OCI-LY7 (cell line): ENCODE results near the gene ALKBH2.

Source experiments
- EZH2phosphoT487 ChIP-seq: fragments of 200-600 bp; sonication (generic); IDR thresholded peaks from 2 replicates; pipeline ENCODE4 v1.6.1; 2018; ENCODE audit warnings: low read depth, borderline replicate concordance, mild to moderate bottlenecking, mixed run types, antibody characterized with exemption, low read length, moderate library complexity, mixed read lengths
- TF ChIP-seq, protein P1 (sequence below): fragments of 200-600 bp; sonication (generic); conservative IDR thresholded peaks from 2 replicates; pipeline ENCODE4 v1.5.1; 2014; ENCODE audit warnings: mild to moderate bottlenecking, antibody characterized with exemption, low read length, moderate library complexity, mixed read lengths

DNA sequence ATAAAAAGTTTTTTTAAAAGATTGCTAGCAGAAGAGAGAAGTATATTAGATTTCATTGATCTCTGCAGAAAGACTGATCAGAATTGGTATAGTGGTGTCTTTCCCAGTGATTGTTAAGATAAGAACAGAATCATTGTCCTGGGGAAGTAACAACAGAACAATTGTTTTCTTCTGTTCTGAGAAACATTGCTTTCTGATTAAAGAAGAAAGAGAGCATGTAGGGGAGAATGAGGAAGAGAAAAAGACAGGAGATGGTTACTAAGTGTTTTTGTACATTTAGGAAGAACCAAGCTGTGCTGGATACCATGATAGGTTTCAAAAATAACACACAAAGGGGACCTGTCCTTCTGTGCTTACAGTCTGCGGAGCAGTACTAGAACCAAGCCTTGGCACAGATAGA lies 35.9 kb downstream of the ALKBH2 start:
- TF ChIP-seq, protein P1, sequence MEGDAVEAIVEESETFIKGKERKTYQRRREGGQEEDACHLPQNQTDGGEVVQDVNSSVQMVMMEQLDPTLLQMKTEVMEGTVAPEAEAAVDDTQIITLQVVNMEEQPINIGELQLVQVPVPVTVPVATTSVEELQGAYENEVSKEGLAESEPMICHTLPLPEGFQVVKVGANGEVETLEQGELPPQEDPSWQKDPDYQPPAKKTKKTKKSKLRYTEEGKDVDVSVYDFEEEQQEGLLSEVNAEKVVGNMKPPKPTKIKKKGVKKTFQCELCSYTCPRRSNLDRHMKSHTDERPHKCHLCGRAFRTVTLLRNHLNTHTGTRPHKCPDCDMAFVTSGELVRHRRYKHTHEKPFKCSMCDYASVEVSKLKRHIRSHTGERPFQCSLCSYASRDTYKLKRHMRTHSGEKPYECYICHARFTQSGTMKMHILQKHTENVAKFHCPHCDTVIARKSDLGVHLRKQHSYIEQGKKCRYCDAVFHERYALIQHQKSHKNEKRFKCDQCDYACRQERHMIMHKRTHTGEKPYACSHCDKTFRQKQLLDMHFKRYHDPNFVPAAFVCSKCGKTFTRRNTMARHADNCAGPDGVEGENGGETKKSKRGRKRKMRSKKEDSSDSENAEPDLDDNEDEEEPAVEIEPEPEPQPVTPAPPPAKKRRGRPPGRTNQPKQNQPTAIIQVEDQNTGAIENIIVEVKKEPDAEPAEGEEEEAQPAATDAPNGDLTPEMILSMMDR = no peak
- no peak for TF ChIP-seq EZH2phosphoT487
